GM13976 (cell line): Measurements from ENCODE around the gene WFDC11.
"Not testable (repeated sequence)": the region's sequence is repeated elsewhere in the genome, so short reads cannot be mapped to it uniquely, and the experiment has no call there.

Source experiments
- DNase-seq: peaks from one replicate; pipeline ENCODE4 v3.0.0; 2012; ENCODE audit warnings: low spot score
- in situ Hi-C: fragments of 300-500 bp; cut with MboI; formaldehyde crosslinking; loops from one replicate; pipeline ENCODE4 v1.12.0; 2022; ENCODE audit warnings: low sequenced_read_pairs, mixed read lengths, inconsistent platforms; ENCODE audit not compliant: unreplicated experiment
- TF ChIP-seq, protein P1 (sequence below): IDR thresholded peaks from 2 replicates; pipeline ENCODE4 v1.5.1; 2012; ENCODE audit warnings: borderline replicate concordance, mild to moderate bottlenecking; ENCODE audit not compliant: insufficient read depth; ENCODE audit errors: extremely low read depth, missing control alignments, control extremely low read depth

WFDC11 gene

DNA sequence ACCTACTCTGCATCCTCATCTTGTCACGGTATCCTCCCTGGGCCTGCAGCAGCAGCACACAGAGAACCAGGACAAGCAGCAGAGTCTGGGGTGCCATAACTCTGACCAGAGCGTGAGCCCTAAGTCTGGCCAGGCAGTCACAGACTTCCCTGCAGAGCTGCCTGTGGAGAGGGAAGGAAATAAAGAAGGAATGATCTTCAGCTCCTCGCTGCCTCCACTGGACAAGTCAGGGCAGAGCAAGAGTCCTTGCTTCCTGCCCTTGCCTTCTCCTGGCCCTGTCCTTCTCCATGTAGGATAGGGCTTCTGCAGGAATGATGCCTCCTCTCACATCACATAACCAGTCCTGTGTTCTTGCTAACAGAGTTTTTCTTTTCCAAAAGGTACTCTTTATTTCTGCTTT, 15.9 kb upstream of the WFDC11 start:
- in situ Hi-C loops, result no loop called here
- no peak for DNase-seq
- TF ChIP-seq, protein P1, sequence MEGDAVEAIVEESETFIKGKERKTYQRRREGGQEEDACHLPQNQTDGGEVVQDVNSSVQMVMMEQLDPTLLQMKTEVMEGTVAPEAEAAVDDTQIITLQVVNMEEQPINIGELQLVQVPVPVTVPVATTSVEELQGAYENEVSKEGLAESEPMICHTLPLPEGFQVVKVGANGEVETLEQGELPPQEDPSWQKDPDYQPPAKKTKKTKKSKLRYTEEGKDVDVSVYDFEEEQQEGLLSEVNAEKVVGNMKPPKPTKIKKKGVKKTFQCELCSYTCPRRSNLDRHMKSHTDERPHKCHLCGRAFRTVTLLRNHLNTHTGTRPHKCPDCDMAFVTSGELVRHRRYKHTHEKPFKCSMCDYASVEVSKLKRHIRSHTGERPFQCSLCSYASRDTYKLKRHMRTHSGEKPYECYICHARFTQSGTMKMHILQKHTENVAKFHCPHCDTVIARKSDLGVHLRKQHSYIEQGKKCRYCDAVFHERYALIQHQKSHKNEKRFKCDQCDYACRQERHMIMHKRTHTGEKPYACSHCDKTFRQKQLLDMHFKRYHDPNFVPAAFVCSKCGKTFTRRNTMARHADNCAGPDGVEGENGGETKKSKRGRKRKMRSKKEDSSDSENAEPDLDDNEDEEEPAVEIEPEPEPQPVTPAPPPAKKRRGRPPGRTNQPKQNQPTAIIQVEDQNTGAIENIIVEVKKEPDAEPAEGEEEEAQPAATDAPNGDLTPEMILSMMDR, result no peak

DNA sequence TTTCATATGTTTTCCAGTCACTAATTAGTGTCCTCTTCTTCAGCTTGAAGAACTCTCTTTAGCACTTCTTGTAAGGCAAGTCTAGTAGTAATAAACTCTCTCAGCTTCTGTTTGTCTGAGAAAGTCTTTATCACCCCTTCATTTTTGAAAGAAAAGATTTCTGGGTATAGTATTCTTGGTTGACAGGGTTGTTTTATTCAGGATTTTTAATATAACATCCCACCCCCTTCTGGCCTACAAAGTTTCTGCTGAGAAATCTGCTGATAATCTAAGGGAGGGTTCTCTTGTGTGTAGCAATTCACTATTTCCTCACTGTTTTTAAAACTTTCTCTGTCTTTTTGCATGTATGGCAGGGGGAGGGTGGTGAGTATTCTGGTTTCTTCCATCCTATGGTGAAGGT, 9.6 kb upstream of the WFDC11 start:
- in situ Hi-C loops, result no loop called here
- DNase-seq, result no peak
- TF ChIP-seq, protein P1, result no peak

DNA sequence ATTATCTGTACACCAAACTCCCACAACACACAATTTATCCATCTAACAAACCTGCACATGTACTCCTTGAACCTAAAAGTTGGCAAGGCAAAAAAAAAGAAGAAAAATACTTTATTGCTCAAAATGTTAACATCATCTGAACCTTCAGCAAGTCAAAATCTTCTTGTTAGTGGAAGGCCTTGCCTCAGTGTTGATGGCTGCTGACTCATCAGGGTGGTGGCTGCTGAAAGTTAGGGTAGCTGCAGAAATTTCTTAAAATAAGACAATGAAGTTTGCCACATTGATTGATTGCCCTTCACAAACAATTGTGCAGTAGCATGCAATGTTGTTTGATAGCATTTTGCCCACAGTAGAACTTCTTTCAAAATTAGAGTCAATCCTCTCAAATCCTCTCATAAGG, 2.7 kb upstream of the WFDC11 start:
- in situ Hi-C loops, result no loop called here
- TF ChIP-seq, protein P1, result no peak
- DNase-seq, result no peak

DNA sequence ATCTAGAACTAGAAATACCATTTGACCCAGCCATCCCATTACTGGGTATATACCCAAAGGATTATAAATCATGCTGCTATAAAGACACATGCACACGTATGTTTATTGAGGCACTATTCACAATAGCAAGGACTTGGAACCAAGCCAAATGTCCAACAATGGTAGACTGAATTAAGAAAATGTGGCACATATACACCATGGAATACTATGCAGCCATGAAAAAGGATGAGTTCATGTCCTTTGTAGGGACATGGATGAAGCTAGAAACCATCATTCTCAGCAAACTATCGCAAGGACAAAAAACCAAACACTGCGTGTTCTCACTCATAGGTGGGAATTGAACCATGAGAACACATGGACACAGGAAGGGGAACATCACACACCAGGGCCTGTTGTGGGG, 13.0 kb downstream of the WFDC11 start:
- in situ Hi-C loops, result not testable (repeated sequence)

DNA sequence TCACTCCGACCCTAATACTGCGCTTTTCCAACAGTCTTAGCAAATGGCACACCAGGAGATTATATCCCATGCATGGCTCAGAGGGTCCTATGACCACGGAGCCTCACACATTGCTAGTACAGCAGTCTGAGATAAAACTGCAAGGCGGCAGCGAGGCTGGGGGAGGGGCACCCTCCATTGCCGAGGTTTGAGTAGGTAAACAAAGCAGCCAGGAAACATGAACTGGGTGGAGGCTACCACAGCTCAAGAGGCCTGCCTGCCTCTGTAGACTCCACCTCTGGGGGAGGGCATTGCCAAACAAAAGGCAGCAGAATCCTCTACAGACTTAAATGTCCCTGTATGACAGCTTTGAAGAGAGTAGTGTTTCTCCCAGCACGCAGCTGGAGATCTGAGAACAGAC, 18.3 kb downstream of the WFDC11 start:
- in situ Hi-C loops, DNase-seq: not testable (repeated sequence)

More for the DNA sequence above, 13.0 kb downstream of the WFDC11 start:
- DNase-seq, result not testable (repeated sequence)

DNA sequence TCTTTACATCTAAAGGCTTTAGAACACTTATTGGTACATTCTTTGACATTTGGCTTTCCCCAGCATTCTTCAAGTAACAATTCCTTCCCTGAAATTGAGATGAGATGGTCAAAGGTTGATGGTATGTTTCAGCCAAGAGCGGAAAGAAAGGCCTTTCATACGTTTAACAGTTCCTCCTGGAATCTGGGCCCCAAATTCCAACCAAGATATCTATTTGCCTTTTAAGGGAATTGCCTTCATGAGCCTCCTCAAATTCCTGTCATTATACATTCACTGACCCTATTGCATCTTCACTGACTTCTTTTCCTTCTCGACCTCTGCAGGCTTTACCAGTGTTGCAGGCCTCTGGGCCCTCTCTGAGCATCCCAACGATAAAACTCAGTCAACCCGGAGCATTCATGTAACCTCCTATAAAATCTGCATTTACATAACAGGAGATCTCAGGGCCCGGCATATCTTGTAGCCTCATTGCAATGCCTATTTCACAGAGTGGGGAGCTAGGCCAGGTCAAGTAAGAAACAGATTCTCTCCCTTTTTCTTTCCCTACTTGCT, 20.7 kb downstream of the WFDC11 start:
- in situ Hi-C loops, result no loop called here

DNA sequence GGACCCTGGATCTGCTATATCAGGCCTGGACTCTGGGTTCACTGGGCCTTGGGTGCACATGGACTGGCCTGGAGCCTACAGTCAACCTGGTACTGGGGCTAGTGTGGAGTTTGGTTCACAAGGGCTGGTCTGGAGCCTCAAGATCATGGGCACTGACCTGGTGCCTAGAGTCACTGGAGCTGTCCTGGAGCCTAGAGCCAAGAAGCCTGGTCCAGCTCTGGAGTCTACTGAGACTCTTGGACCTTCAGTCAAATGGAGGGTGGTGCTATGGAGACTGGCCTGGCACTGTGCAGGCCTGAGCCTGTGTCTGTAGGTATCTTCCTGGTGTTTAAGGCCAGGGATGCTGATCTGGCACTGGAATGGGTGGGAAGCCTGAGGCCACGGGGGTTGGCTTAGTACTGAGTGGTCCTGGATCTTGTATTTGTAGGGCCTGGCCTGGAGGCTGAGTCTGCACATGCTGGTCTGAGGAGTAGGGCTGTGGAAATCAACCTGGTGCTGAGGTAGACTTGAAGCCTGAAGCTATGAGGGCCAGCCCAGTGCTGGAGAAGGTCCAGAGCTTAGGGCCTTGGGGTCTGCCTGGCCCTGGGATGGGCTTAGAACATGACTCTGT, 22.5 kb downstream of the WFDC11 start:
- in situ Hi-C loops, result no loop called here
- DNase-seq, result no peak
- TF ChIP-seq, protein P1, result no peak

More for the DNA sequence above, 20.7 kb downstream of the WFDC11 start:
- TF ChIP-seq, protein P1, result no peak
- no peak for DNase-seq

DNA sequence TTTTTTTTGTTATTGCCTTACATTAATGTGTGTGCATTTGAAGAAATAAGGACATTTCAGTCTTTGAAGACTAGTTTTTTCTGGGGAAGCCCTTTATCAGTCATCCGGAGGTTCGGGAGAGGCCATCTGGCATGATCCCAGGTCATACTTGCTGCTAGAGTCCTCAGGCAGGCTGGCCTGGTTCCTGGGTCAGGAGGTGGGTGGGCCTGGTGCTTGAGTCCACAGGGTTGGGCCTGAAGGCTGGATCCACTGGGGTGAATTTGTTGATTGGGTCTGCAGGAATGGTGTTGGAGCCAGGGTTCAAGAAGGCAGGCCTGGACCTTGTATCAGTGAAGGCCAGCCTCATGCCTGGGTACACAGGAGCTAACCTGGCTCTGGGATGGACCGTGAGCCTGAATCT, 23.2 kb downstream of the WFDC11 start:
- TF ChIP-seq, protein P1, result no peak
- no peak for DNase-seq
- in situ Hi-C loops, result no loop called here

DNA sequence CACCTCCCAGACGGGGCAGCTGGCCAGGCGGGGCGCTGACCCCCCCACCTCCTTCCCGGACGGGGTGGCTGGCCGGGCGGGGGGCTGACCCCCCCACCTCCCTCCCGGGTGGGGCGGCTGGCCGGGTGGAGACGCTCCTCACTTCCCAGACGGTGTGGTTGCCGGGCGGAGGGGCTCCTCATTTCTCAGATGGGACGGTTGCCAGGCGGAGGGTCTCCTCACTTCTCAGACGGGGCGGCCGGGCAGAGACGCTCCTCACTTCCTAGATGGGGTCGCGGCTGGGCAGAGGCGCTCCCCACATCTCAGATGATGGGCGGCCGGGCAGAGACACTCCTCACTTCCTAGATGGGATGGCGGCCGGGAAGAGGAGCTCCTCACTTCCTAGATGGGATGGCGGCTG, 24.2 kb downstream of the WFDC11 start:
- in situ Hi-C loops, result not testable (repeated sequence)

DNA sequence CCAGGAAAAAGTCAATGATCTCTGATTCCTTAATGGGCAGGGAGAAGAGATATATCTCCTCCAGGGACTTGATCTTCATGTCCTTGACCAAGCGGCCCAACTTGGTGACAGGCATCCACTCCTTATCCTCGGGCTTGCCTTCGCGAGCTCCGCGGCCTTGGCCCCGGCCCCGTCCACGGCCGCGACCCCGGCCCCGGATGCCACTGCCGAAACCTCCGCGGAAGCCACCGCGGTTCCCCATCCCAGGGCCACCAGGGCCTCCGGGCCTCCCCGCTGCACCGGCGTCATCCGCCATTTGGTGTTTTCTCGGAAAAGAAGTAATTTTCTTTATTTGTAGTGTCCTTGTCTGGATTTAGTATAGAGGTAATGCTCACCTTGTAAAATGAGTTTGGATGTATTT, 29.0 kb downstream of the WFDC11 start:
- DNase-seq, in situ Hi-C loops: not testable (repeated sequence)

More for the DNA sequence above, 24.2 kb downstream of the WFDC11 start:
- not testable (repeated sequence) for DNase-seq
